ENCODE measurements around the gene CAV2.

Gene CAV2

DNA sequence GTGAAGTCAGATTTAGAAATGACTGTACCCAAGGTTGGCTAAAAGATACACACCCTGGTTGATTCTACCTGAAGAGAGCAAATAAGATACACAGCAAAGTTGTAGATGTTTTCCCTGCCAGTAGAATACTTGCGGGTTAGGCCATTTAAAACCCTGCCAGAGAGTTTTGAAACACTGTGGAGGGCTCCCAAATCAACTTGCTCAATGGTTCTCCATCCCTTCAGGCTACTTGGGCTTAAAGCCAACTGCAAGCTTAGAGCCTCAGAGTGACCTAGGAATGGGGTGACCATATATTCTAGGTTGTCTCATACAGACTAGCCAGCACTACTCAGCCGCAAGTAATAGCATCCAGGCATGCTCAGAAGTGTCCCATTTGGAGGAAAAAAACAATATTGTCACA is 35.3 kb downstream of the CAV2 start:
- TF ChIP-seq, protein P1, sequence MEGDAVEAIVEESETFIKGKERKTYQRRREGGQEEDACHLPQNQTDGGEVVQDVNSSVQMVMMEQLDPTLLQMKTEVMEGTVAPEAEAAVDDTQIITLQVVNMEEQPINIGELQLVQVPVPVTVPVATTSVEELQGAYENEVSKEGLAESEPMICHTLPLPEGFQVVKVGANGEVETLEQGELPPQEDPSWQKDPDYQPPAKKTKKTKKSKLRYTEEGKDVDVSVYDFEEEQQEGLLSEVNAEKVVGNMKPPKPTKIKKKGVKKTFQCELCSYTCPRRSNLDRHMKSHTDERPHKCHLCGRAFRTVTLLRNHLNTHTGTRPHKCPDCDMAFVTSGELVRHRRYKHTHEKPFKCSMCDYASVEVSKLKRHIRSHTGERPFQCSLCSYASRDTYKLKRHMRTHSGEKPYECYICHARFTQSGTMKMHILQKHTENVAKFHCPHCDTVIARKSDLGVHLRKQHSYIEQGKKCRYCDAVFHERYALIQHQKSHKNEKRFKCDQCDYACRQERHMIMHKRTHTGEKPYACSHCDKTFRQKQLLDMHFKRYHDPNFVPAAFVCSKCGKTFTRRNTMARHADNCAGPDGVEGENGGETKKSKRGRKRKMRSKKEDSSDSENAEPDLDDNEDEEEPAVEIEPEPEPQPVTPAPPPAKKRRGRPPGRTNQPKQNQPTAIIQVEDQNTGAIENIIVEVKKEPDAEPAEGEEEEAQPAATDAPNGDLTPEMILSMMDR (IDR thresholded peaks at IDR 0.05; ENCODE audit: poor library complexity, severe bottlenecking): no peak
- H3K27ac ChIP-seq (ENCODE audit: poor library complexity, severe bottlenecking): peak overlapping the region; percentile 40
- H3K27me3 ChIP-seq (ENCODE audit: insufficient read depth, poor library complexity, severe bottlenecking): no peaks in the 10 kb centered on the region
- peaks cover 71% of the 10 kb centered on the region for H3K4me1 ChIP-seq (ENCODE audit: insufficient read depth, poor library complexity, severe bottlenecking)
- peaks cover 97% of the 10 kb centered on the region for H3K36me3 ChIP-seq (ENCODE audit: low read depth)
- DNase-seq (ENCODE audit: low spot score) (no peak), ATAC-seq (ENCODE audit: low read depth) (no peak)
- no peaks in the 10 kb centered on the region for H3K9me3 ChIP-seq (ENCODE audit: severe bottlenecking)
- H3K4me3 ChIP-seq (ENCODE audit: severe bottlenecking): no peak overlapping the region

DNA sequence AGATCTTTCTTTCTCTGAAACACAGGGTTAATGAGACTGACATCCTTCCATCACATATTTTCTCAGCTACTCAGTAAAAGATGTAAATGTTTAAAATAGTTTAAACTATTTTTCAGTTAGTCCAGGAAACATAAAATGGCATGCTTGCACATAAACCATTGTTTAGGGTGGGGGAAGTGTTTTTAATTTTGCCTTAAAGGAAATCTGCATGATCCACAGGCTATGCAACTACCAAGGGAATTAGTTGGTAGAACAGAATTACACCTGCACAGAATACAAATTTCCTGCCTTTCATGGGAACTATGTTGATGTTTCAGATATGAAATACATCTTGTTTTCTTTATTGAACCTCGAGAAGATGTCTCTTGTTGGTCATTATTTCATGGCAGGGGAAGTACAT is 35.9 kb downstream of the CAV2 start:
- peaks cover under 1% of the 10 kb centered on the region for H3K9me3 ChIP-seq (ENCODE audit: severe bottlenecking)
- H3K4me3 ChIP-seq (ENCODE audit: severe bottlenecking): no peak overlapping the region
- TF ChIP-seq, protein P1 (IDR thresholded peaks at IDR 0.05; ENCODE audit: poor library complexity, severe bottlenecking): no peak
- no peaks in the 10 kb centered on the region for H3K27me3 ChIP-seq (ENCODE audit: insufficient read depth, poor library complexity, severe bottlenecking)
- H3K4me1 ChIP-seq (ENCODE audit: insufficient read depth, poor library complexity, severe bottlenecking): peaks cover 69% of the 10 kb centered on the region
- H3K27ac ChIP-seq (ENCODE audit: poor library complexity, severe bottlenecking): peak overlapping the region; percentile 40
- peaks cover 97% of the 10 kb centered on the region for H3K36me3 ChIP-seq (ENCODE audit: low read depth)
- DNase-seq (ENCODE audit: low spot score) (no peak), ATAC-seq (ENCODE audit: low read depth) (no peak)

DNA sequence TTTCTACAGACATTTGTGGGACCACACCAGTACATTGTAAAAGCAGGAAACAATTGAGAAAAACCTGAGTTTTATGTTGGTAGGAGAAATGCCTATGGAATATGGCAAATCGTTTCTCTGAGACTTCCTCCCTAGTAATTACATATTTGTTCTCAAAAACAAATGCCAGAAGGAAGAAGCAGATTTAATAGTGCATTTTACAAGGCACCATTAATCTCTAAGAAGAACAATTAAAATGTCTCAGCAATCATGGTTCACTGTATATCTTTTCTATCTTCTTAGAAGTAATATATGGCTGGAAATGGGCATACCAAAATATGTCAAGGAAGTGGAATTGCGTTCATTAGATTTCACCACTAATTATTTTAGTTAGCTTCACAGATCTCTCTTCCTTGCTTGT is 38.6 kb downstream of the CAV2 start:
- Histone ChIP-seq H3K4me1 (ENCODE audit: insufficient read depth, poor library complexity, severe bottlenecking) (peaks cover 55% of the 10 kb centered on the region), H3K36me3 (ENCODE audit: low read depth) (peaks cover 97% of the 10 kb centered on the region)

DNA sequence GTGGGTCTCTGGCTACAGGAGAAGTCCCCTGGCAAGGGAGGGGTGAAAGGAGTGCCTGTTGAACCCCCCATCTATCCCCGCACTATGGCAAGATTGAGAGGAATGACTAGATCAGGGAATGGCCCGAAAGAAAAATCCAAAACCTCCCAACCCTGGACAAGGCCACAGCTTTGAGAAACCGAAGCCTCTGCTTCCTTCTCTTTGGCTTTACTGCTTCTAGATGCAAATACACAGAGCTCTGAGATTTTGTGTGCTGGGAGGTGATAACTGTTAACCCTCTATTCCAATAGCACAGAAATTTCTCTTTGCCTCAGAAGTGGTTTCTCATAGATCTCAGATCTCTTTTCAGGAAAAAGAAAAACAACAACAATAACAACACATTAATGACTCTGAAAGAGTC is 40.3 kb downstream of the CAV2 start:
- ATAC-seq (ENCODE audit: low read depth) (no peak), DNase-seq (ENCODE audit: low spot score) (no peak)
- Histone ChIP-seq H3K4me1 (ENCODE audit: insufficient read depth, poor library complexity, severe bottlenecking) (peaks cover 45% of the 10 kb centered on the region), H3K27me3 (ENCODE audit: insufficient read depth, poor library complexity, severe bottlenecking) (no peaks in the 10 kb centered on the region), H3K4me3 (ENCODE audit: severe bottlenecking) (no peak overlapping the region), H3K36me3 (ENCODE audit: low read depth) (peaks cover 100% of the 10 kb centered on the region), H3K27ac (ENCODE audit: poor library complexity, severe bottlenecking) (peak overlapping the region; percentile 40), H3K9me3 (ENCODE audit: severe bottlenecking) (peaks cover 2% of the 10 kb centered on the region)
- TF ChIP-seq, protein P1 (IDR thresholded peaks at IDR 0.05; ENCODE audit: poor library complexity, severe bottlenecking): no peak

More for the DNA sequence above, 38.6 kb downstream of the CAV2 start:
- Histone ChIP-seq H3K27me3 (ENCODE audit: insufficient read depth, poor library complexity, severe bottlenecking) (no peaks in the 10 kb centered on the region), H3K9me3 (ENCODE audit: severe bottlenecking) (peaks cover 2% of the 10 kb centered on the region), H3K27ac (ENCODE audit: poor library complexity, severe bottlenecking) (peak overlapping the region; percentile 40), H3K4me3 (ENCODE audit: severe bottlenecking) (no peak overlapping the region)
- TF ChIP-seq, protein P1 (IDR thresholded peaks at IDR 0.05; ENCODE audit: poor library complexity, severe bottlenecking): no peak
- ATAC-seq (ENCODE audit: low read depth) (no peak), DNase-seq (ENCODE audit: low spot score) (no peak)

DNA sequence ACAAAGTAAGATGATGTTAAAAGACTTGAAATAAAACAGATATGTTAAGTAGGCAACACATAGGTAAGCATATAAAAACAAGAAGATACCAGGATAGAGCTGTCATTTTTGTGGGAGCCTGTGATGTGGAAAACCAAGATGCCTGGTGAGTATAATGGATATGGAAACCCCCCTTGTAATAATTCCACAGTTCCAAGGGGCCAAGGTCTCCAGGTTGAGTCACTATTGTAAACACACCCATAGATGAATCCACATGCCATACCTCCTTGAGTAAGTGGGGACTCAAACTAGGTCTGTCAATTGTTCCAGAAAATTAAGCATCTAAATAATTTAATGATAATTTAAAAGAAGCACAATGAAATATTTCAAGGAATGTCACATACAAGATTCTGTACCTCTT is 41.2 kb downstream of the CAV2 start:
- DNase-seq (ENCODE audit: low spot score): no peak
- H3K36me3 ChIP-seq (ENCODE audit: low read depth): peaks cover 100% of the 10 kb centered on the region
- H3K4me1 ChIP-seq (ENCODE audit: insufficient read depth, poor library complexity, severe bottlenecking): peaks cover 38% of the 10 kb centered on the region
- peak; percentile 28; the same call in 1 of the 3 replicates for ATAC-seq (ENCODE audit: low read depth)
- H3K4me3 ChIP-seq (ENCODE audit: severe bottlenecking): no peak overlapping the region
- TF ChIP-seq, protein P1 (IDR thresholded peaks at IDR 0.05; ENCODE audit: poor library complexity, severe bottlenecking): no peak
- peaks cover 2% of the 10 kb centered on the region for H3K9me3 ChIP-seq (ENCODE audit: severe bottlenecking)
- H3K27ac ChIP-seq (ENCODE audit: poor library complexity, severe bottlenecking): peak overlapping the region; percentile 40
- no peaks in the 10 kb centered on the region for H3K27me3 ChIP-seq (ENCODE audit: insufficient read depth, poor library complexity, severe bottlenecking)

All from RWPE2 (cell line).